22Rv1 (cell line): Measurements from ENCODE around the gene TRAF3IP3.

ENCODE experiments used
- CTCF ChIP-seq: fragments of 450-650 bp; IDR thresholded peaks from 2 replicates; pipeline ENCODE4 v1.5.1; 2017; ENCODE audit warnings: mild to moderate bottlenecking
- ZFX ChIP-seq: fragments of 450-650 bp; IDR thresholded peaks from 2 replicates; pipeline ENCODE4 v1.6.1; 2017; ENCODE audit warnings: antibody characterized with exemption, borderline replicate concordance

GRCh38 chr1:209751627-209752231 is 4.1 kb upstream of the TRAF3IP3 start:
- no peak for TF ChIP-seq CTCF
- no peak for TF ChIP-seq ZFX
